Ascending aorta (tissue), 2 donors: Measurements from ENCODE around the gene EIF5AL1. TPM values are rescaled to one million over a fixed set of nuclear protein-coding genes. Genes with fewer than 3 reads are reported as not detected.

ENCODE experiments used
- DNase-seq, 2 donors: peaks; one replicate each; pipeline ENCODE4 v3.0.0-alpha.2; 2019; ENCODE audit warnings: low spot score in 2 of 2
- H3K27ac ChIP-seq, 2 donors: fragments of 200-600 bp; sonication (generic); one replicate each; pipeline ENCODE4 v1.5.1; 2016 to 2017; ENCODE audit warnings: mild to moderate bottlenecking in 1 of 2
- H3K27me3 ChIP-seq: fragments of 200-600 bp; sonication (generic); one replicate; pipeline ENCODE4 v1.5.1; 2017
- H3K36me3 ChIP-seq, 2 donors: fragments of 200-600 bp; sonication (generic); one replicate each; pipeline ENCODE4 v1.5.1; 2016
- H3K4me1 ChIP-seq, 2 donors: fragments of 200-600 bp; sonication (generic); one replicate each; pipeline ENCODE4 v1.5.1; 2016 to 2017; ENCODE audit warnings: mild to moderate bottlenecking in 1 of 2
- H3K4me3 ChIP-seq, 2 donors: fragments of 200-600 bp; sonication (generic); one replicate each; pipeline ENCODE4 v1.5.1; 2016 to 2017; ENCODE audit warnings: mild to moderate bottlenecking in 1 of 2
- H3K9me3 ChIP-seq, 2 donors: fragments of 200-600 bp; sonication (generic); one replicate each; pipeline ENCODE4 v1.5.1; 2016
- CTCF ChIP-seq, 3 experiments: fragments of 200-600 bp in 2 of 3; fragments of 450-650 bp in 1 of 3; sonication (generic) in 2 of 3; IDR thresholded peaks; one replicate each; pipeline ENCODE4 v1.5.1; 2016 to 2019; ENCODE audit warnings: antibody characterized with exemption in 3 of 3, mild to moderate bottlenecking in 1 of 3, moderate library complexity in 1 of 3
- intact Hi-C: fragments of 100-400 bp; cut with DNase I; formaldehyde crosslinking; loops from one replicate; pipeline ENCODE4 v1.15.1; 2023
- total RNA-seq: library from RNA; depleted of rRNA; stranded (reverse); fragments of >200 nt; gene quantifications from one replicate; pipeline ENCODE4 v1.1.0, GENCODE V29; 2016

The EIF5AL1 gene
- total RNA-seq, 1 donor from 2014 or later, result 0.21 TPM

GRCh38 chr10:79470096-79470495 lies 42.2 kb upstream of the EIF5AL1 start:
- Histone ChIP-seq H3K27ac (no peak overlapping the region), H3K4me3 (no peak overlapping the region), H3K4me1 (no peaks in the 10 kb centered on the region), H3K27me3 (no peaks in the 10 kb centered on the region), H3K36me3 (no peaks in the 10 kb centered on the region), H3K9me3 (no peaks in the 10 kb centered on the region)
- DNase-seq, result no peak
- TF ChIP-seq CTCF (IDR thresholded peaks at IDR 0.05), result no peak
- intact Hi-C loops, result no loop called here

GRCh38 chr10:79471776-79472175 lies 40.6 kb upstream of the EIF5AL1 start:
- Histone ChIP-seq H3K36me3 (no peaks in the 10 kb centered on the region), H3K4me1 (no peaks in the 10 kb centered on the region), H3K27me3 (no peaks in the 10 kb centered on the region), H3K4me3 (no peak overlapping the region), H3K27ac (no peak overlapping the region), H3K9me3 (no peaks in the 10 kb centered on the region)
- no peak for TF ChIP-seq CTCF (IDR thresholded peaks at IDR 0.05)
- intact Hi-C loops, result no loop called here
- no peak for DNase-seq

GRCh38 chr10:79472449-79472848 lies 39.9 kb upstream of the EIF5AL1 start:
- Histone ChIP-seq H3K27ac (no peak overlapping the region), H3K4me3 (no peak overlapping the region), H3K4me1 (no peaks in the 10 kb centered on the region), H3K36me3 (no peaks in the 10 kb centered on the region), H3K9me3 (no peaks in the 10 kb centered on the region), H3K27me3 (no peaks in the 10 kb centered on the region)
- no peak for TF ChIP-seq CTCF (IDR thresholded peaks at IDR 0.05)
- no peak for DNase-seq
- intact Hi-C loops, result no loop called here

- no peaks in the 10 kb centered on the region for H3K36me3 ChIP-seq
- no peak overlapping the region for H3K4me3 ChIP-seq
Measured at GRCh38 chr10:79472951-79473350, 39.4 kb upstream of the EIF5AL1 start.

GRCh38 chr10:79473496-79474095 lies 38.7 kb upstream of the EIF5AL1 start:
- intact Hi-C loops, result no loop called here
- Histone ChIP-seq H3K4me3 (no peak overlapping the region), H3K36me3 (no peaks in the 10 kb centered on the region), H3K4me1 (no peaks in the 10 kb centered on the region), H3K27me3 (no peaks in the 10 kb centered on the region), H3K9me3 (no peaks in the 10 kb centered on the region), H3K27ac (no peak overlapping the region)
- no peak for TF ChIP-seq CTCF (IDR thresholded peaks at IDR 0.05)
- DNase-seq, result no peak

More at GRCh38 chr10:79472951-79473350, 39.4 kb upstream of the EIF5AL1 start:
- DNase-seq, result no peak
- intact Hi-C loops, result no loop called here
- Histone ChIP-seq H3K27me3 (no peaks in the 10 kb centered on the region), H3K27ac (no peak overlapping the region), H3K4me1 (no peaks in the 10 kb centered on the region), H3K9me3 (no peaks in the 10 kb centered on the region)
- no peak for TF ChIP-seq CTCF (IDR thresholded peaks at IDR 0.05)
